ENCODE measurements around the gene HK1. TPM values are rescaled to one million over a fixed set of nuclear protein-coding genes. Genes with fewer than 3 reads are reported as not detected.
"Not testable (repeated sequence)": the region's sequence is repeated elsewhere in the genome, so short reads cannot be mapped to it uniquely, and the experiment has no call there.

The HK1 gene
- polyA plus RNA-seq, 2 donors: 52.1 to 105 TPM

DNA sequence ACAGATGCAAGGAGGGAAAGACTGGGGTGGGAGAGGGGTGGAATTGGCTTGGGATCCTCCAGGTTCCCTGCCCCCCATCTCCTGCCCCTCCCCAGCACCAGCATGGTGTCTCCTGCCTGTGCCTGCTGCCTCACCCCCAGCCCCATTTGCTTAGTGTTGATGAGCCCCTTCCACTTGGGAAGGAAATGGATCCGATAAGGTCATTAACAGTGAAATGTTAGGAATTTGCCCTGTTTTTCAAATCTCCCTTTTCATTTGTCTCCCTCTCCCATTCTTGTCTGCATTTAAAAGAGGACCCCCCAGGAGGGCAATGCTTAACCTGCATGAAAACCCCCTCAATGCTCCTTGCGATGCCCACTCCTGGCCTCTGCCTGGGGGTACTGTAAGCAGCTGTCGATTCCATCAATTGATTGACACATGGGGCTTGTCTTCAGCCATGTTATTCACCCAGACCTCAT, 51.5 kb downstream of the HK1 start:
- no peaks in the 10 kb centered on the region for H3K9me3 ChIP-seq (ENCODE audit: control insufficient read depth in 2 of 2, insufficient read depth in 1 of 2, low read depth in 1 of 2, low read length in 1 of 2)
- no peaks in the 10 kb centered on the region for H3K27me3 ChIP-seq (ENCODE audit: control insufficient read depth in 1 of 2, insufficient read depth in 2 of 2, low read length in 2 of 2)
- no peak overlapping the region for H3K4me3 ChIP-seq (ENCODE audit: low read depth in 1 of 2, low read length in 2 of 2)
- H3K36me3 ChIP-seq (ENCODE audit: control insufficient read depth in 2 of 2, insufficient read depth in 2 of 2, low read length in 1 of 2): peaks cover 0 to 8% of the 10 kb centered on the region in 2 donors
- 83 to 85% methylated on average over 3 of the region's 3 CpGs for WGBS, 2 donors
- peaks cover 12 to 25% of the 10 kb centered on the region in 2 donors for H3K4me1 ChIP-seq (ENCODE audit: control insufficient read depth in 2 of 2, insufficient read depth in 2 of 2, low read length in 1 of 2)
- H3K27ac ChIP-seq (ENCODE audit: low read depth in 2 of 2, low read length in 1 of 2): peak overlapping the region; percentile 41 to 57

DNA sequence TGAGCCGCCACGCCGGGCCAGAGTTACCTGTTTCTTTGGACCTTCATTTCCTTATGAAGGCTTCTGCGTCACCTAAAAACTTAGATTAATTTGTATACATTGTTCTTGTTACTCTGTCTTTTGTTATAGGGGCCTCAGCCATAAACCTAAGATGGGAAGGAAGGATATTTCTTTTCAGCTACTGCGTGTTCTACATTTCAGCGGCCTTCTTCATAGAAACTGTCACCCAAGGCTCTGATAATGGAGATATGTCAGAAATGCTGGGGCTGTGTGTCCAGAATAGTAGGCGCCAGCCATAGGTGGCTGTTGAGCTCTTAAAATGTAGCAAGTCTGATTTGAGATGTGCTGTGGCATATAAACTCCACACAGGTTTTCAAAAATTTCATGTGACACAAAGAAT, 52.9 kb downstream of the HK1 start:
- Histone ChIP-seq H3K9me3 (ENCODE audit: control insufficient read depth in 2 of 2, insufficient read depth in 1 of 2, low read depth in 1 of 2, low read length in 1 of 2) (no peaks in the 10 kb centered on the region), H3K4me1 (ENCODE audit: control insufficient read depth in 2 of 2, insufficient read depth in 2 of 2, low read length in 1 of 2) (peaks cover 21 to 34% of the 10 kb centered on the region in 2 donors), H3K4me3 (ENCODE audit: low read depth in 1 of 2, low read length in 2 of 2) (no peak overlapping the region), H3K27ac (ENCODE audit: low read depth in 2 of 2, low read length in 1 of 2) (no peak overlapping the region), H3K27me3 (ENCODE audit: control insufficient read depth in 1 of 2, insufficient read depth in 2 of 2, low read length in 2 of 2) (no peaks in the 10 kb centered on the region), H3K36me3 (ENCODE audit: control insufficient read depth in 2 of 2, insufficient read depth in 2 of 2, low read length in 1 of 2) (peaks cover 0 to 8% of the 10 kb centered on the region in 2 donors)
- 95 to 96% methylated on average over 7 of the region's 7 CpGs for WGBS, 2 donors

- Histone ChIP-seq H3K27me3 (ENCODE audit: control insufficient read depth in 1 of 2, insufficient read depth in 2 of 2, low read length in 2 of 2) (no peaks in the 10 kb centered on the region), H3K36me3 (ENCODE audit: control insufficient read depth in 2 of 2, insufficient read depth in 2 of 2, low read length in 1 of 2) (peaks cover 0 to 8% of the 10 kb centered on the region in 2 donors), H3K4me3 (ENCODE audit: low read depth in 1 of 2, low read length in 2 of 2) (no peak overlapping the region), H3K9me3 (ENCODE audit: control insufficient read depth in 2 of 2, insufficient read depth in 1 of 2, low read depth in 1 of 2, low read length in 1 of 2) (no peaks in the 10 kb centered on the region), H3K27ac (ENCODE audit: low read depth in 2 of 2, low read length in 1 of 2) (peak overlapping the region; percentile 93 to 99), H3K4me1 (ENCODE audit: control insufficient read depth in 2 of 2, insufficient read depth in 2 of 2, low read length in 1 of 2) (peaks cover 21 to 37% of the 10 kb centered on the region in 2 donors)
- WGBS, 2 donors: 59 to 71% methylated on average over 9 of the region's 9 CpGs
These were observed 54.1 kb downstream of the HK1 start for GRCh38 chr10:69332278-69333010.

DNA sequence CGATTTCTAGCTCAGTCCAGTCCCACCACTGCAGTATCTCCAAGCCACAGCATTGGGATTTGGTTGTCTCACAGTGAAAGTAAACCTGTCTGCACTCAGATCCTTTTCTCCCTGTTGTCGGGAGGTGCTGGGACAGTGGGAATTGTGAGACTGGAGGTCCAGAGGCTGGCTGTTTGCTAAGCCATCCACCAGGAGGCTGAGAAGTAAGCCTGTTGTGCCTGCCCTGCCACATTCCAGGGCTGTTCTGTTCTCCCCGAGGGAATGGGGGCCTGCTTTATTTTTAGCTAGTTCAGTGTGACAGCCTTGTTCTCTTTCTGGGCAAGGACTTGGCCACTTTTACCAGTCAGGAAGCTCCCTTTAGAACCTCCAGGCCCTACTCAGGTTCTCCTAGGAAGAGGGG, 54.9 kb downstream of the HK1 start:
- peaks cover 0 to 8% of the 10 kb centered on the region in 2 donors for H3K36me3 ChIP-seq (ENCODE audit: control insufficient read depth in 2 of 2, insufficient read depth in 2 of 2, low read length in 1 of 2)
- 31 to 52% methylated on average over 3 of the region's 3 CpGs for WGBS, 2 donors
- peaks cover 21 to 45% of the 10 kb centered on the region in 2 donors for H3K4me1 ChIP-seq (ENCODE audit: control insufficient read depth in 2 of 2, insufficient read depth in 2 of 2, low read length in 1 of 2)
- peak overlapping the region; percentile 93 to 99 for H3K27ac ChIP-seq (ENCODE audit: low read depth in 2 of 2, low read length in 1 of 2)
- H3K9me3 ChIP-seq (ENCODE audit: control insufficient read depth in 2 of 2, insufficient read depth in 1 of 2, low read depth in 1 of 2, low read length in 1 of 2): no peaks in the 10 kb centered on the region
- no peaks in the 10 kb centered on the region for H3K27me3 ChIP-seq (ENCODE audit: control insufficient read depth in 1 of 2, insufficient read depth in 2 of 2, low read length in 2 of 2)
- no peak overlapping the region for H3K4me3 ChIP-seq (ENCODE audit: low read depth in 1 of 2, low read length in 2 of 2)

GRCh38 chr10:69333865-69334301, 55.6 kb downstream of the HK1 start:
- WGBS, 2 donors: 80 to 86% methylated on average over 9 of the region's 9 CpGs
- H3K4me1 ChIP-seq (ENCODE audit: control insufficient read depth in 2 of 2, insufficient read depth in 2 of 2, low read length in 1 of 2): peaks cover 23 to 49% of the 10 kb centered on the region in 2 donors
- peak overlapping the region; percentile 93 to 99 for H3K27ac ChIP-seq (ENCODE audit: low read depth in 2 of 2, low read length in 1 of 2)
- not testable (repeated sequence) for H3K36me3 ChIP-seq (ENCODE audit: control insufficient read depth in 2 of 2, insufficient read depth in 2 of 2, low read length in 1 of 2); H3K9me3 ChIP-seq (ENCODE audit: control insufficient read depth in 2 of 2, insufficient read depth in 1 of 2, low read depth in 1 of 2, low read length in 1 of 2); H3K27me3 ChIP-seq (ENCODE audit: control insufficient read depth in 1 of 2, insufficient read depth in 2 of 2, low read length in 2 of 2); H3K4me3 ChIP-seq (ENCODE audit: low read depth in 1 of 2, low read length in 2 of 2)

DNA sequence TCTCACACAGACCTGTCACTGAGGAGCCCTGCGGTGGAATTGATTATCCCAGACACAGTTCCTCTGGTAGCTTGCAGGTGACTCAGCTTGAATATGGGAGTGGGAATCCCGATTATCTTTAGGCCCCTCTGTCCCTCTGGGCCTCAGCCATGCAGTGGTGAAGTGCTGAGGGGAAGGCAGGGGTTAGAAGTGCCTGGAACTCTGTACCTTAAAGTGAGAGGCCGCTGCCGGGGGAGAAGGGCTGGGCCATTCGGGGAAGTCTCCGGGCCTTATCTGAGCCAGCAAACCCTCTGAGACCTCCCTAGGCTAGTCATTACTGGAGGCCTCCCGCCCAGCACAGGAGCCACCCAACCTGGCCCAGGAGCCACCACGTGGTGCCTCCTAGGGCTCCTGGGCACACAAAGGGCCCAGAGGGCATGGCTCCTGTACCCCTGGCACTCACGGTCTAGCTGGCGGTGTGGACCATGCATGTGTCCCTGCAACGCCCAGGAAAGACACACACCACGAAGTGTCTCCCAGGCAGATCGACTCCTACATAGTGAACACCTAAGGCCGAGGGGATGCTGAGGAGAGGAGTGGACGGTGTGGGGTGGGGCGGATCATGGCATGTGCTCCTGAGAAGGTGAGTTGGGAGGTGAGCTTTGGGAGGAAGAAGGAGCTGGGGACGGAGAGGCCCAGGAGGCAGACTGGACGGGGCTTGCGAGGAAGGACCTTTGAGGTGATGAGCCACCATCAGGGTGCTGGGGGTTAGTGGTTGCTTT, 56.2 kb downstream of the HK1 start:
- Histone ChIP-seq H3K27me3 (ENCODE audit: control insufficient read depth in 1 of 2, insufficient read depth in 2 of 2, low read length in 2 of 2) (no peaks in the 10 kb centered on the region), H3K27ac (ENCODE audit: low read depth in 2 of 2, low read length in 1 of 2) (peak overlapping the region; percentile 84 to 93), H3K4me1 (ENCODE audit: control insufficient read depth in 2 of 2, insufficient read depth in 2 of 2, low read length in 1 of 2) (peaks cover 28 to 53% of the 10 kb centered on the region in 2 donors), H3K4me3 (ENCODE audit: low read depth in 1 of 2, low read length in 2 of 2) (no peak overlapping the region), H3K36me3 (ENCODE audit: control insufficient read depth in 2 of 2, insufficient read depth in 2 of 2, low read length in 1 of 2) (peaks cover 0 to 7% of the 10 kb centered on the region in 2 donors), H3K9me3 (ENCODE audit: control insufficient read depth in 2 of 2, insufficient read depth in 1 of 2, low read depth in 1 of 2, low read length in 1 of 2) (no peaks in the 10 kb centered on the region)
- 54 to 60% methylated on average over 18 to 19 of the region's 19 CpGs for WGBS, 2 donors

- WGBS, 2 donors: 26 to 33% methylated on average over 11 to 13 of the region's 13 CpGs
- Histone ChIP-seq H3K4me3 (ENCODE audit: low read depth in 1 of 2, low read length in 2 of 2) (no peak overlapping the region), H3K4me1 (ENCODE audit: control insufficient read depth in 2 of 2, insufficient read depth in 2 of 2, low read length in 1 of 2) (peaks cover 24 to 49% of the 10 kb centered on the region in 2 donors), H3K9me3 (ENCODE audit: control insufficient read depth in 2 of 2, insufficient read depth in 1 of 2, low read depth in 1 of 2, low read length in 1 of 2) (no peaks in the 10 kb centered on the region), H3K27ac (ENCODE audit: low read depth in 2 of 2, low read length in 1 of 2) (peak overlapping the region; percentile 84 to 93), H3K27me3 (ENCODE audit: control insufficient read depth in 1 of 2, insufficient read depth in 2 of 2, low read length in 2 of 2) (no peaks in the 10 kb centered on the region), H3K36me3 (ENCODE audit: control insufficient read depth in 2 of 2, insufficient read depth in 2 of 2, low read length in 1 of 2) (peaks cover 0 to 2% of the 10 kb centered on the region in 2 donors)
These were observed 56.8 kb downstream of the HK1 start for GRCh38 chr10:69335063-69335587.

- WGBS, 2 donors: 87 to 95% methylated on average over 8 of the region's 8 CpGs
- no peaks in the 10 kb centered on the region for H3K9me3 ChIP-seq (ENCODE audit: control insufficient read depth in 2 of 2, insufficient read depth in 1 of 2, low read depth in 1 of 2, low read length in 1 of 2)
- H3K4me1 ChIP-seq (ENCODE audit: control insufficient read depth in 2 of 2, insufficient read depth in 2 of 2, low read length in 1 of 2): peaks cover 24 to 52% of the 10 kb centered on the region in 2 donors
- H3K27ac ChIP-seq (ENCODE audit: low read depth in 2 of 2, low read length in 1 of 2): peak overlapping the region; percentile 84 to 93
- no peak overlapping the region for H3K4me3 ChIP-seq (ENCODE audit: low read depth in 1 of 2, low read length in 2 of 2)
- H3K27me3 ChIP-seq (ENCODE audit: control insufficient read depth in 1 of 2, insufficient read depth in 2 of 2, low read length in 2 of 2): no peaks in the 10 kb centered on the region
- peaks cover 0 to 2% of the 10 kb centered on the region in 2 donors for H3K36me3 ChIP-seq (ENCODE audit: control insufficient read depth in 2 of 2, insufficient read depth in 2 of 2, low read length in 1 of 2)
These were observed 57.3 kb downstream of the HK1 start for GRCh38 chr10:69335613-69336012.

GRCh38 chr10:69336952-69337295, 58.6 kb downstream of the HK1 start:
- WGBS, 2 donors: 65 to 74% methylated on average over 2 of the region's 2 CpGs
- Histone ChIP-seq H3K4me1 (ENCODE audit: control insufficient read depth in 2 of 2, insufficient read depth in 2 of 2, low read length in 1 of 2) (peaks cover 23 to 52% of the 10 kb centered on the region in 2 donors), H3K4me3 (ENCODE audit: low read depth in 1 of 2, low read length in 2 of 2) (no peak overlapping the region), H3K27me3 (ENCODE audit: control insufficient read depth in 1 of 2, insufficient read depth in 2 of 2, low read length in 2 of 2) (no peaks in the 10 kb centered on the region), H3K27ac (ENCODE audit: low read depth in 2 of 2, low read length in 1 of 2) (peak overlapping the region; percentile 84 to 89), H3K9me3 (ENCODE audit: control insufficient read depth in 2 of 2, insufficient read depth in 1 of 2, low read depth in 1 of 2, low read length in 1 of 2) (no peaks in the 10 kb centered on the region), H3K36me3 (ENCODE audit: control insufficient read depth in 2 of 2, insufficient read depth in 2 of 2, low read length in 1 of 2) (peaks cover 0 to 2% of the 10 kb centered on the region in 2 donors)
